Natural killer cell (primary cell): ENCODE data around the gene GALNT17. TPM values are rescaled to one million over a fixed set of nuclear protein-coding genes. Genes with fewer than 3 reads are reported as not detected.

ENCODE experiments used
- ATAC-seq, 3 donors: fragments of 150-1000 bp in 2 of 3; fragments of 200-7000 bp in 1 of 3; cut with Tn5 transposase; 1 replicate in 1 of 3; 2 replicates in 2 of 3; pipeline ENCODE4 v1.10.0; 2021; ENCODE audit warnings: mild to moderate bottlenecking in 2 of 3, moderate library complexity in 2 of 3
- DNase-seq, 2 donors: peaks; one replicate each; pipeline versions ENCODE4 v3.0.0 to v3.0.0-alpha.2; 2013 to 2021; ENCODE audit warnings: mixed read lengths in 1 of 2
- H3K27ac ChIP-seq: one replicate; pipeline ENCODE4 v1.5.1; 2013; ENCODE audit warnings: mild to moderate bottlenecking, low read length
- H3K27me3 ChIP-seq: one replicate; pipeline ENCODE4 v1.6.1; 2013; ENCODE audit warnings: low read length; ENCODE audit not compliant: control insufficient read depth, insufficient read depth
- H3K36me3 ChIP-seq: one replicate; pipeline ENCODE4 v1.6.1; 2013; ENCODE audit warnings: low read length; ENCODE audit not compliant: control insufficient read depth, insufficient read depth
- H3K4me1 ChIP-seq: one replicate; pipeline ENCODE4 v1.6.1; 2013; ENCODE audit warnings: low read length; ENCODE audit not compliant: control insufficient read depth, insufficient read depth
- H3K4me3 ChIP-seq: one replicate; pipeline ENCODE4 v1.5.1; 2013; ENCODE audit warnings: low read length
- H3K9me3 ChIP-seq: one replicate; pipeline ENCODE4 v1.6.1; 2013; ENCODE audit warnings: low read length; ENCODE audit not compliant: control insufficient read depth, insufficient read depth
- H3K27ac Mint-ChIP-seq, 2 donors: one replicate each; pipeline ENCODE4 v1.8.0; 2022; ENCODE audit warnings: mild to moderate bottlenecking in 2 of 2, mixed read lengths in 2 of 2, moderate library complexity in 1 of 2
- H3K27me3 Mint-ChIP-seq, 2 donors: one replicate each; pipeline ENCODE4 v1.8.0; 2022; ENCODE audit warnings: low read depth in 2 of 2, mixed read lengths in 2 of 2
- H3K36me3 Mint-ChIP-seq: one replicate; pipeline ENCODE4 v1.8.0; 2022; ENCODE audit warnings: mixed read lengths
- H3K4me1 Mint-ChIP-seq, 2 donors: one replicate each; pipeline ENCODE4 v1.8.0; 2022; ENCODE audit warnings: mixed read lengths in 2 of 2
- H3K4me3 Mint-ChIP-seq: one replicate; pipeline ENCODE4 v1.8.0; 2022; ENCODE audit warnings: mild to moderate bottlenecking, moderate library complexity, mixed read lengths
- H3K9me3 Mint-ChIP-seq, 2 donors: one replicate each; pipeline ENCODE4 v1.8.0; 2022; ENCODE audit warnings: mixed read lengths in 2 of 2
- WGBS: methylation state at CpG from one replicate; pipeline ENCODE4 v1.1.7; 2013; ENCODE audit warnings: missing lambda C conversion rate; ENCODE audit not compliant: insufficient coverage; 5-methylcytosine and 5-hydroxymethylcytosine counted together
- intact Hi-C: fragments of 100-400 bp; cut with micrococcal nuclease; formaldehyde crosslinking; loops from one replicate; pipeline ENCODE4 v1.14.2; 2022
- total RNA-seq, 4 donors: library from RNA; stranded (reverse); fragments of 120-200 nt in 1 of 4; gene quantifications; one replicate each; pipeline versions ENCODE4 v1.2.3 to v1.2.4, GENCODE V29; 2013 to 2022
- TF ChIP-seq, protein P1 (sequence below): fragments of 200-600 bp; IDR thresholded peaks from one replicate; pipeline ENCODE4 v1.8.0; 2022; ENCODE audit warnings: antibody characterized with exemption

GALNT17 gene
- total RNA-seq, 3 donors from 2014 or later (not counting 1 experiment from before 2014, with no cell fraction given): not detected

- no peaks in the 10 kb centered on the region for H3K4me1 Mint-ChIP-seq
- H3K27ac ChIP-seq: no peak overlapping the region
- H3K4me3 ChIP-seq: no peak overlapping the region
- ATAC-seq (no peak), DNase-seq (no peak)
- peaks cover 2% of the 10 kb centered on the region for H3K9me3 ChIP-seq
- no peak overlapping the region for H3K27ac Mint-ChIP-seq
- H3K27me3 ChIP-seq: no peaks in the 10 kb centered on the region
- no peak overlapping the region for H3K4me3 Mint-ChIP-seq
- no peaks in the 10 kb centered on the region for H3K36me3 ChIP-seq
- no peaks in the 10 kb centered on the region for H3K36me3 Mint-ChIP-seq
- H3K27me3 Mint-ChIP-seq: no peaks in the 10 kb centered on the region
- intact Hi-C loops: no loop called here
- WGBS: 94% methylated on average over 7 of the region's 8 CpGs
- H3K4me1 ChIP-seq: no peaks in the 10 kb centered on the region
- TF ChIP-seq, protein P1, sequence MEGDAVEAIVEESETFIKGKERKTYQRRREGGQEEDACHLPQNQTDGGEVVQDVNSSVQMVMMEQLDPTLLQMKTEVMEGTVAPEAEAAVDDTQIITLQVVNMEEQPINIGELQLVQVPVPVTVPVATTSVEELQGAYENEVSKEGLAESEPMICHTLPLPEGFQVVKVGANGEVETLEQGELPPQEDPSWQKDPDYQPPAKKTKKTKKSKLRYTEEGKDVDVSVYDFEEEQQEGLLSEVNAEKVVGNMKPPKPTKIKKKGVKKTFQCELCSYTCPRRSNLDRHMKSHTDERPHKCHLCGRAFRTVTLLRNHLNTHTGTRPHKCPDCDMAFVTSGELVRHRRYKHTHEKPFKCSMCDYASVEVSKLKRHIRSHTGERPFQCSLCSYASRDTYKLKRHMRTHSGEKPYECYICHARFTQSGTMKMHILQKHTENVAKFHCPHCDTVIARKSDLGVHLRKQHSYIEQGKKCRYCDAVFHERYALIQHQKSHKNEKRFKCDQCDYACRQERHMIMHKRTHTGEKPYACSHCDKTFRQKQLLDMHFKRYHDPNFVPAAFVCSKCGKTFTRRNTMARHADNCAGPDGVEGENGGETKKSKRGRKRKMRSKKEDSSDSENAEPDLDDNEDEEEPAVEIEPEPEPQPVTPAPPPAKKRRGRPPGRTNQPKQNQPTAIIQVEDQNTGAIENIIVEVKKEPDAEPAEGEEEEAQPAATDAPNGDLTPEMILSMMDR: no peak
- H3K9me3 Mint-ChIP-seq: peaks cover 2 to 4% of the 10 kb centered on the region in 2 donors
Observed at GRCh38 chr7:71566376-71566775, 434.4 kb downstream of the GALNT17 start.

GRCh38 chr7:71566991-71567390 is 435.0 kb downstream of the GALNT17 start:
- no peak overlapping the region for H3K27ac Mint-ChIP-seq

GRCh38 chr7:71574153-71574860 is 442.4 kb downstream of the GALNT17 start:
- intact Hi-C loops: no loop called here

More at GRCh38 chr7:71566991-71567390, 435.0 kb downstream of the GALNT17 start:
- Histone ChIP-seq H3K4me3 (no peak overlapping the region), H3K27ac (no peak overlapping the region), H3K4me1 (no peaks in the 10 kb centered on the region), H3K9me3 (peaks cover 3% of the 10 kb centered on the region), H3K27me3 (no peaks in the 10 kb centered on the region), H3K36me3 (no peaks in the 10 kb centered on the region)
- no peak overlapping the region for H3K4me3 Mint-ChIP-seq
- H3K27me3 Mint-ChIP-seq: no peaks in the 10 kb centered on the region
- no peak for ATAC-seq
- H3K4me1 Mint-ChIP-seq: no peaks in the 10 kb centered on the region
- no peak for DNase-seq
- peaks cover 2 to 6% of the 10 kb centered on the region in 2 donors for H3K9me3 Mint-ChIP-seq
- TF ChIP-seq, protein P1: no peak
- no peaks in the 10 kb centered on the region for H3K36me3 Mint-ChIP-seq
- WGBS: 89% methylated on average over 5 of the region's 6 CpGs
- intact Hi-C loops: no loop called here

More at GRCh38 chr7:71574153-71574860, 442.4 kb downstream of the GALNT17 start:
- Histone ChIP-seq H3K36me3 (no peaks in the 10 kb centered on the region), H3K4me3 (no peak overlapping the region), H3K9me3 (peaks cover 3% of the 10 kb centered on the region), H3K4me1 (no peaks in the 10 kb centered on the region), H3K27ac (no peak overlapping the region), H3K27me3 (no peaks in the 10 kb centered on the region)
- H3K4me1 Mint-ChIP-seq: no peaks in the 10 kb centered on the region
- H3K9me3 Mint-ChIP-seq: peaks cover 3 to 9% of the 10 kb centered on the region in 2 donors
- DNase-seq (no peak), ATAC-seq (no peak)
- H3K4me3 Mint-ChIP-seq: no peak overlapping the region
- WGBS: 69% methylated on average over 2 of the region's 2 CpGs
- H3K36me3 Mint-ChIP-seq: no peaks in the 10 kb centered on the region
- H3K27ac Mint-ChIP-seq: no peak overlapping the region
- no peaks in the 10 kb centered on the region for H3K27me3 Mint-ChIP-seq
- TF ChIP-seq, protein P1: no peak
